Mammary epithelial cell (primary cell): ENCODE data around the gene TRNAU1AP.

Experiments used
- CTCF ChIP-seq, 2 donors: IDR thresholded peaks in 1 of 2; conservative IDR thresholded peaks in 1 of 2; 2 replicates each; pipeline ENCODE4 v1.5.1; 2011 to 2012; ENCODE audit warnings: inconsistent platforms in 2 of 2, low read length in 2 of 2, mild to moderate bottlenecking in 2 of 2, control low read depth in 1 of 2, low read depth in 1 of 2; ENCODE audit not compliant: insufficient read depth in 1 of 2; ENCODE audit errors: extremely low read depth in 1 of 2
- EZH2 ChIP-seq: IDR thresholded peaks from 2 replicates; pipeline ENCODE4 v1.6.1; 2012; ENCODE audit warnings: low read length, inconsistent platforms, borderline replicate concordance

- TF ChIP-seq EZH2 (no peak), CTCF (conservative IDR thresholded peaks at IDR 0.05 in 1 of 2, IDR thresholded peaks at IDR 0.05 in 1 of 2; ENCODE audit: extremely low read depth in 1 of 2, insufficient read depth in 1 of 2, low read depth in 1 of 2, low read length in 2 of 2) (no peak)
Observed at GRCh38 chr1:28565726-28566125, 12.8 kb downstream of the TRNAU1AP start.
